Omental fat pad (tissue), 4 donors: ENCODE data around the gene GATA3. TPM values are rescaled to one million over a fixed set of nuclear protein-coding genes. Genes with fewer than 3 reads are reported as not detected.

Source experiments
- ATAC-seq: fragments of 150-250 bp; one replicate; pipeline ENCODE4 v1.9.1; 2016; ENCODE audit warnings: mild to moderate bottlenecking, moderate library complexity; ENCODE audit not compliant: low FRiP score
- DNase-seq: peaks from one replicate; pipeline ENCODE4 v3.0.0-alpha.2; 2019; ENCODE audit warnings: low spot score
- CTCF ChIP-seq, 3 donors: fragments of 450-650 bp; IDR thresholded peaks; one replicate each; pipeline ENCODE4 v1.5.1; 2016 to 2017; ENCODE audit warnings: antibody characterized with exemption in 3 of 3, mild to moderate bottlenecking in 3 of 3, moderate library complexity in 2 of 3
- total RNA-seq, 4 donors: library from RNA; depleted of rRNA; stranded (reverse); fragments of >200 nt; gene quantifications; one replicate each; pipeline ENCODE4 v1.1.0, GENCODE V29; 2016

Gene GATA3
- total RNA-seq, 4 donors from 2014 or later: 0.28 to 3.1 (median 1.3) TPM

- TF ChIP-seq CTCF (IDR thresholded peaks at IDR 0.05): no peak
- DNase-seq: no peak
- ATAC-seq: no peak
Observed at GRCh38 chr10:8057636-8058273, 3.3 kb downstream of the GATA3 start.

GRCh38 chr10:8058274-8059111 lies 4.0 kb downstream of the GATA3 start:
- TF ChIP-seq CTCF (IDR thresholded peaks at IDR 0.05): no peak

GRCh38 chr10:8059191-8059936 lies 4.9 kb downstream of the GATA3 start:
- ATAC-seq (no peak), DNase-seq (no peak)
- TF ChIP-seq CTCF (IDR thresholded peaks at IDR 0.05): no peak

More at GRCh38 chr10:8058274-8059111, 4.0 kb downstream of the GATA3 start:
- DNase-seq: no peak
- ATAC-seq: no peak

- no peak for DNase-seq
- TF ChIP-seq CTCF (IDR thresholded peaks at IDR 0.05): no peak
- no peak for ATAC-seq
Observed at GRCh38 chr10:8060010-8060703, 5.7 kb downstream of the GATA3 start.

- no peak for TF ChIP-seq CTCF (IDR thresholded peaks at IDR 0.05)
- DNase-seq (no peak), ATAC-seq (no peak)
Observed at GRCh38 chr10:8060704-8061121, 6.2 kb downstream of the GATA3 start.

- ATAC-seq (no peak), DNase-seq (no peak)
- TF ChIP-seq CTCF (IDR thresholded peaks at IDR 0.05): no peak
Observed at GRCh38 chr10:8061274-8062211, 7.1 kb downstream of the GATA3 start.
